NCI-H460 (cell line): ENCODE results near the gene PYCARD. TPM values are rescaled to one million over a fixed set of nuclear protein-coding genes. Genes with fewer than 3 reads are reported as not detected.

Experiments
- DNase-seq: peaks from one replicate; pipeline ENCODE4 v3.0.0-alpha.2; 2016; ENCODE audit warnings: low read depth; ENCODE audit errors: extremely low read depth
- small RNA-seq, 2 experiments: library from RNA; depleted of rRNA; stranded (forward); fragments of <200 nt; gene quantifications; one replicate each; pipeline ENCODE3, GENCODE V24; 2014
- total RNA-seq: library from RNA; depleted of rRNA; stranded (reverse); fragments of >200 nt; shearing (Covaris generic); gene quantifications from 2 replicates; pipeline ENCODE4 v1.2.3, GENCODE V29; 2014; rRNA removed

Gene PYCARD
- total RNA-seq, 1 experiment from 2014 or later: not detected

DNA sequence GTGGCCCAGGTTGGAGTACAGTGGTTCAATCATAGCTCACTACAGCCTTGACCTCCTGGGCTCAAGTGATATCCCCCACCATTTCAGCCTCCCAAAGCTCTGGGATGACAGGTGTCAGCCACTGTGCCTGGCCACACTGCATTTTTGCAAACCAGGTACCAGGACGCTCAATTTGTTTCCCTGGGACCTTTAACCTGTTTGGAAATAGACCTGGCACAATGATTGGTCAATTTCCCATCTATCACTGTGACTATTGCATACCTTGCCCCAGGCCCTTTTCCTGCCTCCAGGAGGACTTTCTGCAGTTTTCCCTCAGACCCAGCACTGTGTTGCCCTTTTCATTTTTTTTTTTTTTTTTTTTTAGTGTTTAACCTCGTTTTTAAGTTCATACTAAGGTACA, 33.7 kb downstream of the PYCARD start:
- no peak for DNase-seq

DNA sequence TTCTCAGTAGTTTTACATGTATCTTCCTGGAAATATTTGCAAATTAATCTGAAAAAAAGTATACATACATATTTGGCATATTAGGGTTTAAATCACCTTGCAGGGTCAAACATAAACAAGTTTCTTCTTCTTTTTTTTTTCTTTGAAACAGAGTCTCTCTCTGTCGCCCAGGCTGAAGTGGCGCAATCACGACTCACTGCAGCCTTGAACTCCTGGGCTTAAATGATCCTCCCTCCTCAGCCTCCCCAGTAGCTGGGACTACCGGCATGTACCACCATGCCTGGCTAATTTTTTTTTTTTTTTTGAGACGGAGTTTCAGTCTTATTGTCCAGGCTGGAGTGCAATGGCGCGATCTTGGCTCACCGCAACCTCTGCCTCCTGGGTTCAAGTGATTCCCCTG, 35.2 kb downstream of the PYCARD start:
- DNase-seq: no peak

DNA sequence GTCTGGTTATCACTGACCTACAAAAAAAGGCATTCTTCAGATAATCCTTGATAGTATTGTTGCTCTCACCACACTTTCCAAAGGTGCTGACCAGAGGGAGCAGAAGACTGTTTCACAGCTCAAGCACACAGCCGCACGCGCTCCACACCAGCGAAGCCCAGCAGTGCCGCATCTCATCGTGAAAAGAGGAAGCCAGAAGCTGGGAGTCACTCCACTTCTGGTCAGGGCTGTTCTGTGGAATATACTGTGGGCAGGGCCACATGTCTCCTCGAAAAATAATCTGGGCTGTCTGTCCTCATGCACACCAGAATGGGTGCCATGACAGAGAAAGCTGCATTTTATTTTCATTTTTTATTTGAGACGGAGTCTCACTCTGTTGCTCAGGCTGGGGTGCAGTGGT, 45.4 kb downstream of the PYCARD start:
- no peak for DNase-seq

Small RNA genes lying within 50 kb of the gene (small RNA-seq; reads per million reads assigned to genes)
- 0 reads per million in 2 experiments for gene AC009088.4
- 0 reads per million in 2 experiments for gene NDUFA3P6

Other genes starting within 250 kb of the PYCARD start
- 5.0 and 6.8 TPM in 2 replicates for gene SETD1A, start 245.0 kb downstream of the PYCARD start, total RNA-seq
- 16.0 and 17.0 TPM in 2 replicates for gene HSD3B7, start 217.6 kb downstream of the PYCARD start, total RNA-seq
- 0.10 and 0.46 TPM in 2 replicates for gene STX1B, start 192.1 kb downstream of the PYCARD start, total RNA-seq
- 19.1 and 25.1 TPM in 2 replicates for gene STX4, start 169.2 kb downstream of the PYCARD start, total RNA-seq
- 8.5 and 10.6 TPM in 2 replicates for gene ZNF668, start 128.5 kb downstream of the PYCARD start, total RNA-seq
- gene ZNF646, start 128.3 kb downstream of the PYCARD start, total RNA-seq: 12.6 and 13.8 TPM in 2 replicates
- gene PRSS53, start 113.8 kb downstream of the PYCARD start, total RNA-seq: 1.3 TPM in 2 replicates
- 138 and 148 TPM in 2 replicates for gene VKORC1, start 108.0 kb downstream of the PYCARD start, total RNA-seq
- gene BCKDK, start 94.4 kb downstream of the PYCARD start, total RNA-seq: 24.0 and 26.9 TPM in 2 replicates
- gene KAT8, start 85.1 kb downstream of the PYCARD start, total RNA-seq: 33.2 and 45.2 TPM in 2 replicates
- gene PRSS8, start 67.0 kb downstream of the PYCARD start, total RNA-seq: not detected in 2 replicates
- not detected in 2 replicates for gene PRSS36, start 52.7 kb downstream of the PYCARD start, total RNA-seq
- 27.3 and 49.7 TPM in 2 replicates for gene FUS, start 22.6 kb downstream of the PYCARD start, total RNA-seq
- under 0.01 TPM in 1 of 2 replicates, not detected in the other for gene TRIM72, start 11.4 kb upstream of the PYCARD start, total RNA-seq
- not detected in 2 replicates for gene PYDC1, start 14.4 kb upstream of the PYCARD start, total RNA-seq
- gene ITGAM, start 57.2 kb upstream of the PYCARD start, total RNA-seq: not detected in 2 replicates
- not detected in 2 replicates for gene ITGAX, start 152.4 kb upstream of the PYCARD start, total RNA-seq
- not detected in 2 replicates for gene ITGAD, start 190.6 kb upstream of the PYCARD start, total RNA-seq
- gene COX6A2, start 225.6 kb upstream of the PYCARD start, total RNA-seq: not detected in 2 replicates
- 0.05 and 0.14 TPM in 2 replicates for gene ZNF843, start 240.0 kb upstream of the PYCARD start, total RNA-seq